PFSK-1 (cell line): Measurements from ENCODE around the gene EMC8.

Experiments used
- FOXP2 ChIP-seq: optimal IDR thresholded peaks from 2 replicates; pipeline ENCODE3; 2011; ENCODE audit warnings: borderline replicate concordance, control low read depth, inconsistent platforms; ENCODE audit not compliant: insufficient read depth; ENCODE audit errors: extremely low read length, extremely low read depth
- POLR2AphosphoS5 ChIP-seq: IDR thresholded peaks from 2 replicates; pipeline ENCODE4 v1.6.1; 2012; ENCODE audit warnings: low read depth, mild to moderate bottlenecking, control low read depth, low read length, moderate library complexity
- REST ChIP-seq, 2 experiments: IDR thresholded peaks; 2 replicates each; pipeline versions ENCODE4 v1.6.1 to v1.8.0; 2011 to 2012; ENCODE audit warnings: low read depth in 2 of 2, low read length in 2 of 2, control low read depth in 1 of 2, inconsistent platforms in 1 of 2, mild to moderate bottlenecking in 1 of 2, moderate library complexity in 1 of 2; ENCODE audit not compliant: insufficient read depth in 1 of 2
- SIN3A ChIP-seq: IDR thresholded peaks from 2 replicates; pipeline ENCODE4 v1.6.1; 2012; ENCODE audit warnings: mild to moderate bottlenecking, low read length, moderate library complexity, borderline replicate concordance; ENCODE audit not compliant: insufficient read depth
- TAF1 ChIP-seq: IDR thresholded peaks from 2 replicates; pipeline ENCODE4 v1.6.1; 2012; ENCODE audit warnings: low read length, control low read depth, borderline replicate concordance; ENCODE audit not compliant: insufficient read depth

EMC8 gene

GRCh38 chr16:85781695-85782370 lies 17.5 kb downstream of the EMC8 start:
- TF ChIP-seq POLR2AphosphoS5 (no peak), REST (IDR thresholded peaks at IDR 0.05; ENCODE audit: insufficient read depth in 1 of 2, low read depth in 2 of 2, low read length in 2 of 2) (no peak), TAF1 (no peak), SIN3A (no peak), FOXP2 (no peak)

GRCh38 chr16:85781156-85781555 lies 18.2 kb downstream of the EMC8 start:
- TF ChIP-seq REST (IDR thresholded peaks at IDR 0.05; ENCODE audit: insufficient read depth in 1 of 2, low read depth in 2 of 2, low read length in 2 of 2), result no peak
- TF ChIP-seq POLR2AphosphoS5, result no peak
- no peak for TF ChIP-seq TAF1
- no peak for TF ChIP-seq SIN3A
- no peak for TF ChIP-seq FOXP2

GRCh38 chr16:85780281-85780680 lies 19.1 kb downstream of the EMC8 start:
- no peak for TF ChIP-seq POLR2AphosphoS5
- TF ChIP-seq REST (IDR thresholded peaks at IDR 0.05; ENCODE audit: insufficient read depth in 1 of 2, low read depth in 2 of 2, low read length in 2 of 2), result no peak

- TF ChIP-seq REST (IDR thresholded peaks at IDR 0.05; ENCODE audit: insufficient read depth in 1 of 2, low read depth in 2 of 2, low read length in 2 of 2), result no peak
- no peak for TF ChIP-seq SIN3A
Measured at GRCh38 chr16:85778873-85779272, 20.5 kb downstream of the EMC8 start.

GRCh38 chr16:85777583-85778310 lies 21.6 kb downstream of the EMC8 start:
- TF ChIP-seq TAF1 (no peak), REST (IDR thresholded peaks at IDR 0.05; ENCODE audit: insufficient read depth in 1 of 2, low read depth in 2 of 2, low read length in 2 of 2) (no peak), FOXP2 (no peak), POLR2AphosphoS5 (no peak), SIN3A (no peak)
